Fibroblast of lung (primary cell): ENCODE measurements around the gene CHCHD10.

ENCODE experiments used
- EZH2 ChIP-seq: IDR thresholded peaks from 2 replicates; pipeline ENCODE4 v1.5.1; 2012; ENCODE audit warnings: low read length, control low read depth, mild to moderate bottlenecking; ENCODE audit errors: missing control alignments
- TF ChIP-seq, protein P1 (sequence below), 2 donors: IDR thresholded peaks in 1 of 2; conservative IDR thresholded peaks in 1 of 2; 1 replicate in 1 of 2; 2 replicates in 1 of 2; pipeline ENCODE4 v1.5.1; 2011 to 2012; ENCODE audit warnings: low read length in 2 of 2, control low read depth in 1 of 2, inconsistent platforms in 1 of 2, low read depth in 1 of 2, mild to moderate bottlenecking in 1 of 2

DNA sequence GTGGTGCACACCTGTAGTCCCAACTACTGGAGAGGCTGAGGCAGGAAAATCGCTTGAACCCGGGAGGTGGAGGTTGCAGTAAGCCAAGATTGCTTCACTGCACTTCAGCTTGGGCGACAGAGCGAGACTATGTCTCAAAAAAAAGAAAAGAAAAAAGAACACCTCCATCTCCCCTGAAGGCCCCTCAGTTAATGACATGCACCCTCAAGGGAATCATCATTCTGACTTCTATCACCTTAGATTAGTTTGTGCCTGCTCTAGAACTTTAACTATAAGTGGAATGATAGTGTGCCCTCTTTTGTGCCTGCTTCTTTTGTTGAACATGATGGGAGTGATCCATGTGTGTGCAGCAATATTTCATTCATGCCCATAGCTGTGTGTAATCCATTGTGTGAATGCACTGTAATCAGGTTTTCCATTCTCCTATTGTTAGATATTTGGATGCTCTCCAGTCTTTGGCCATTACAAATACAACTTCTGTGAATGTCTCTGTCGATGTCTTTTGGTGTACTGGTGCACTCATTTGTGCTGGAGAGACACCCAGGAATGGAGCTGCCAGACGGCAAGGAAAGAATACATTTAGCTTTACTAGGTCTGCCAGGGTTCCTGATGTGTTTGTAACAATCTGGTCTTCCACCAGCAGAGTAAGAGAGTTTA, 12.7 kb downstream of the CHCHD10 start:
- TF ChIP-seq, protein P1, sequence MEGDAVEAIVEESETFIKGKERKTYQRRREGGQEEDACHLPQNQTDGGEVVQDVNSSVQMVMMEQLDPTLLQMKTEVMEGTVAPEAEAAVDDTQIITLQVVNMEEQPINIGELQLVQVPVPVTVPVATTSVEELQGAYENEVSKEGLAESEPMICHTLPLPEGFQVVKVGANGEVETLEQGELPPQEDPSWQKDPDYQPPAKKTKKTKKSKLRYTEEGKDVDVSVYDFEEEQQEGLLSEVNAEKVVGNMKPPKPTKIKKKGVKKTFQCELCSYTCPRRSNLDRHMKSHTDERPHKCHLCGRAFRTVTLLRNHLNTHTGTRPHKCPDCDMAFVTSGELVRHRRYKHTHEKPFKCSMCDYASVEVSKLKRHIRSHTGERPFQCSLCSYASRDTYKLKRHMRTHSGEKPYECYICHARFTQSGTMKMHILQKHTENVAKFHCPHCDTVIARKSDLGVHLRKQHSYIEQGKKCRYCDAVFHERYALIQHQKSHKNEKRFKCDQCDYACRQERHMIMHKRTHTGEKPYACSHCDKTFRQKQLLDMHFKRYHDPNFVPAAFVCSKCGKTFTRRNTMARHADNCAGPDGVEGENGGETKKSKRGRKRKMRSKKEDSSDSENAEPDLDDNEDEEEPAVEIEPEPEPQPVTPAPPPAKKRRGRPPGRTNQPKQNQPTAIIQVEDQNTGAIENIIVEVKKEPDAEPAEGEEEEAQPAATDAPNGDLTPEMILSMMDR (conservative IDR thresholded peaks at IDR 0.05 in 1 of 2, IDR thresholded peaks at IDR 0.05 in 1 of 2; ENCODE audit: low read depth in 1 of 2, low read length in 2 of 2), result no peak
- no peak for TF ChIP-seq EZH2
